A549 treated with AZD2906 at 1 μM for 4 hours (cell line): ENCODE measurements around the gene HLA-DPA1. TPM values are rescaled to one million over a fixed set of nuclear protein-coding genes. Genes with fewer than 3 reads are reported as not detected.

ENCODE experiments used
- total RNA-seq: library from RNA; stranded (reverse); fragments of 200-300 nt; extraction: Qiagen RNA extraction; gene quantifications from 5 replicates; pipeline ENCODE4 v1.2.3, GENCODE V29; 2022

The HLA-DPA1 gene
- 0.05 to 0.11 TPM in 2 of 5 replicates, not detected in the others for total RNA-seq

GRCh38 chr6:33073431-33073871 is at the start of gene HLA-DPA1:
TSS of gene HLA-DPA1 (minus strand) at chr6:33073649.

GRCh38 chr6:33075568-33076405 is 2.3 kb upstream of the HLA-DPA1 start, which contains the start of gene HLA-DPB1:
TSS of gene HLA-DPB1 (plus strand) at chr6:33075990. CDS start at chr6:33076042, 52 bp downstream.

Other genes starting within 250 kb of the HLA-DPA1 start
- 14.8 to 21.1 TPM (median 17.8 TPM) in 5 replicates for gene TAP2, start 234.9 kb downstream of the HLA-DPA1 start, total RNA-seq
- 18.4 to 21.4 TPM (median 19.4 TPM) in 5 replicates for gene PSMB8, start 229.6 kb downstream of the HLA-DPA1 start, total RNA-seq
- 32.0 to 36.9 TPM (median 34.0 TPM) in 5 replicates for gene TAP1, start 219.9 kb downstream of the HLA-DPA1 start, total RNA-seq
- 14.0 to 25.5 TPM (median 19.0 TPM) in 5 replicates for gene PSMB9, start 219.5 kb downstream of the HLA-DPA1 start, total RNA-seq
- gene HLA-DMB, start 132.6 kb downstream of the HLA-DPA1 start, total RNA-seq = 1.4 to 2.5 TPM (median 1.7 TPM) in 5 replicates
- 2.9 to 3.7 TPM (median 3.0 TPM) in 5 replicates for gene HLA-DMA, start 120.6 kb downstream of the HLA-DPA1 start, total RNA-seq
- 104 to 133 TPM (median 112 TPM) in 5 replicates for gene BRD2, start 105.1 kb downstream of the HLA-DPA1 start, total RNA-seq
- 0.05 TPM in 1 of 5 replicates, not detected in the others for gene HLA-DOA, start 64.1 kb downstream of the HLA-DPA1 start, total RNA-seq
- gene HLA-DPB1, start 2.3 kb upstream of the HLA-DPA1 start, total RNA-seq = not detected in 5 replicates
- gene COL11A2, start 118.8 kb upstream of the HLA-DPA1 start, total RNA-seq = 0.31 to 0.92 TPM (median 0.81 TPM) in 5 replicates
- 17.4 to 21.9 TPM (median 19.7 TPM) in 5 replicates for gene RXRB, start 127.0 kb upstream of the HLA-DPA1 start, total RNA-seq
- gene SLC39A7, start 127.2 kb upstream of the HLA-DPA1 start, total RNA-seq = 99.7 to 114 TPM (median 108 TPM) in 5 replicates
- 12.7 to 17.3 TPM (median 15.3 TPM) in 5 replicates for gene HSD17B8, start 131.0 kb upstream of the HLA-DPA1 start, total RNA-seq
- gene RING1, start 134.9 kb upstream of the HLA-DPA1 start, total RNA-seq = 19.1 to 24.8 TPM (median 23.7 TPM) in 5 replicates
- 15.1 to 18.8 TPM (median 16.1 TPM) in 5 replicates for gene VPS52, start 198.2 kb upstream of the HLA-DPA1 start, total RNA-seq
- gene RPS18, start 198.4 kb upstream of the HLA-DPA1 start, total RNA-seq = 2,494 to 2,625 TPM (median 2,588 TPM) in 5 replicates
- 0.67 to 1.0 TPM (median 0.95 TPM) in 5 replicates for gene B3GALT4, start 203.5 kb upstream of the HLA-DPA1 start, total RNA-seq
- 48.1 to 55.9 TPM (median 52.1 TPM) in 5 replicates for gene WDR46, start 215.6 kb upstream of the HLA-DPA1 start, total RNA-seq
- gene PFDN6, start 216.0 kb upstream of the HLA-DPA1 start, total RNA-seq = 102 to 111 TPM (median 104 TPM) in 5 replicates
- gene RGL2, start 225.3 kb upstream of the HLA-DPA1 start, total RNA-seq = 11.4 to 13.2 TPM (median 12.3 TPM) in 5 replicates
- gene TAPBP, start 240.4 kb upstream of the HLA-DPA1 start, total RNA-seq = 34.6 to 39.1 TPM (median 36.6 TPM) in 5 replicates
- 2.6 to 3.7 TPM (median 3.2 TPM) in 5 replicates for gene ZBTB22, start 244.1 kb upstream of the HLA-DPA1 start, total RNA-seq
- 33.4 to 41.0 TPM (median 35.7 TPM) in 5 replicates for gene DAXX, start 249.3 kb upstream of the HLA-DPA1 start, total RNA-seq